ENCODE results near the gene CAMTA1.

- no peak for TF ChIP-seq EZH2 (IDR thresholded peaks at IDR 0.05; ENCODE audit: borderline replicate concordance, insufficient read depth, low read length, poor library complexity, severe bottlenecking)
- TF ChIP-seq CTCF (IDR thresholded peaks at IDR 0.05; ENCODE audit: poor library complexity, severe bottlenecking) = no peak
These were observed 917.1 kb downstream of the CAMTA1 start for GRCh38 chr1:7702365-7702764.

All from neural cell (in vitro differentiated cells).